HCT116 (cell line): ENCODE data around the gene CETP.

Source experiments
- EGR1 ChIP-seq: IDR thresholded peaks from 2 replicates; pipeline ENCODE4 v1.6.1; 2012; ENCODE audit warnings: low read depth
- EZH2 ChIP-seq: fragments of 200-600 bp; sonication (generic); IDR thresholded peaks from 2 replicates; pipeline ENCODE4 v1.6.1; 2017; ENCODE audit warnings: antibody characterized with exemption, mixed run types
- FOSL1 ChIP-seq: IDR thresholded peaks from 2 replicates; pipeline ENCODE4 v1.6.1; 2012; ENCODE audit warnings: low read depth
- POLR2A ChIP-seq: IDR thresholded peaks from 2 replicates; pipeline ENCODE4 v1.7.0; 2011; ENCODE audit warnings: borderline replicate concordance; ENCODE audit not compliant: insufficient read depth, insufficient read length; ENCODE audit errors: extremely low read depth
- SRF ChIP-seq: IDR thresholded peaks from 2 replicates; pipeline ENCODE4 v1.6.1; 2012; ENCODE audit warnings: low read depth
- ZFX ChIP-seq: fragments of 450-650 bp; IDR thresholded peaks from 2 replicates; pipeline ENCODE4 v1.6.1; 2017
- TF ChIP-seq, protein P1 (sequence below), 3 experiments: fragments of 200-600 bp in 1 of 3; sonication (generic) in 1 of 3; IDR thresholded peaks in 2 of 3; conservative IDR thresholded peaks in 1 of 3; 2 replicates each; pipeline ENCODE4 v1.5.1; 2012 to 2017; ENCODE audit warnings: low read depth in 2 of 3, low read length in 2 of 3, antibody characterized with exemption in 1 of 3, borderline replicate concordance in 1 of 3, control low read depth in 1 of 3, mild to moderate bottlenecking in 1 of 3, mixed read lengths in 1 of 3, mixed run types in 1 of 3, moderate library complexity in 1 of 3; ENCODE audit not compliant: insufficient read depth in 1 of 3
- TF ChIP-seq, protein P2 (sequence below): IDR thresholded peaks from 2 replicates; pipeline ENCODE4 v1.6.1; 2012
- TF ChIP-seq, protein P3 (sequence below): IDR thresholded peaks from 2 replicates; pipeline ENCODE4 v1.6.1; 2012

DNA sequence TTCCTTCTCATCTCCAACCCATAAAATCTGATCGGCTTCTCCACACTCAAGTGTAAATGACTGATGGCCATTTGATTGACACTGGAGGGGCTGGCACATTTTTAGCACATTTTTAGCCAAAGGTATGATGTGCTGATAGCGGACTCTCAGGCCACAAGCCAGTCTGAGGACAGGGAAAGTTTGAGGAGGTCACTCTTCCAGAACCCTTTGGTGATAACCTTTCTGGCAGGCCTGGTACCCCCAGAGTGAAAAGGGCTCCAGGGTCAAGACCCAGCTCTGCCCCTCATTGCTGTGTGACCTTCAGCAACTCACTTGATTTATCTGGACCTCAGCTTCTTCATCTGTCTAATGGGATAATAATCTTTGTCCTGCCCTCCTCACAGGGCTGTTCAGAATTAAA lies 25.9 kb downstream of the CETP start:
- TF ChIP-seq FOSL1 (no peak), EZH2 (no peak), POLR2A (no peak), EGR1 (no peak), SRF (no peak), ZFX (no peak)
- TF ChIP-seq, protein P1, sequence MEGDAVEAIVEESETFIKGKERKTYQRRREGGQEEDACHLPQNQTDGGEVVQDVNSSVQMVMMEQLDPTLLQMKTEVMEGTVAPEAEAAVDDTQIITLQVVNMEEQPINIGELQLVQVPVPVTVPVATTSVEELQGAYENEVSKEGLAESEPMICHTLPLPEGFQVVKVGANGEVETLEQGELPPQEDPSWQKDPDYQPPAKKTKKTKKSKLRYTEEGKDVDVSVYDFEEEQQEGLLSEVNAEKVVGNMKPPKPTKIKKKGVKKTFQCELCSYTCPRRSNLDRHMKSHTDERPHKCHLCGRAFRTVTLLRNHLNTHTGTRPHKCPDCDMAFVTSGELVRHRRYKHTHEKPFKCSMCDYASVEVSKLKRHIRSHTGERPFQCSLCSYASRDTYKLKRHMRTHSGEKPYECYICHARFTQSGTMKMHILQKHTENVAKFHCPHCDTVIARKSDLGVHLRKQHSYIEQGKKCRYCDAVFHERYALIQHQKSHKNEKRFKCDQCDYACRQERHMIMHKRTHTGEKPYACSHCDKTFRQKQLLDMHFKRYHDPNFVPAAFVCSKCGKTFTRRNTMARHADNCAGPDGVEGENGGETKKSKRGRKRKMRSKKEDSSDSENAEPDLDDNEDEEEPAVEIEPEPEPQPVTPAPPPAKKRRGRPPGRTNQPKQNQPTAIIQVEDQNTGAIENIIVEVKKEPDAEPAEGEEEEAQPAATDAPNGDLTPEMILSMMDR (IDR thresholded peaks at IDR 0.05 in 2 of 3, conservative IDR thresholded peaks at IDR 0.05 in 1 of 3; ENCODE audit: borderline replicate concordance in 1 of 3, insufficient read depth in 1 of 3, low read depth in 2 of 3, low read length in 2 of 3): no peak
- TF ChIP-seq, protein P2, sequence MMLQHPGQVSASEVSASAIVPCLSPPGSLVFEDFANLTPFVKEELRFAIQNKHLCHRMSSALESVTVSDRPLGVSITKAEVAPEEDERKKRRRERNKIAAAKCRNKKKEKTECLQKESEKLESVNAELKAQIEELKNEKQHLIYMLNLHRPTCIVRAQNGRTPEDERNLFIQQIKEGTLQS: no peak
- TF ChIP-seq, protein P3, sequence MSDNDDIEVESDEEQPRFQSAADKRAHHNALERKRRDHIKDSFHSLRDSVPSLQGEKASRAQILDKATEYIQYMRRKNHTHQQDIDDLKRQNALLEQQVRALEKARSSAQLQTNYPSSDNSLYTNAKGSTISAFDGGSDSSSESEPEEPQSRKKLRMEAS: no peak
